HG02970 (cell line): ENCODE results near the gene CPSF3.

Experiments
- ATAC-seq: cut with Tn5 transposase; IDR thresholded peaks from one replicate; pipeline ENCODE4 v1.9.1; 2021; ENCODE audit warnings: mild to moderate bottlenecking, moderate library complexity, moderate number of reproducible peaks; ENCODE audit not compliant: unreplicated experiment, low FRiP score

CPSF3 gene

GRCh38 chr2:9462886-9463697 lies 39.6 kb downstream of the CPSF3 start:
- ATAC-seq = no peak

GRCh38 chr2:9463698-9464034 lies 40.2 kb downstream of the CPSF3 start:
- ATAC-seq = no peak

DNA sequence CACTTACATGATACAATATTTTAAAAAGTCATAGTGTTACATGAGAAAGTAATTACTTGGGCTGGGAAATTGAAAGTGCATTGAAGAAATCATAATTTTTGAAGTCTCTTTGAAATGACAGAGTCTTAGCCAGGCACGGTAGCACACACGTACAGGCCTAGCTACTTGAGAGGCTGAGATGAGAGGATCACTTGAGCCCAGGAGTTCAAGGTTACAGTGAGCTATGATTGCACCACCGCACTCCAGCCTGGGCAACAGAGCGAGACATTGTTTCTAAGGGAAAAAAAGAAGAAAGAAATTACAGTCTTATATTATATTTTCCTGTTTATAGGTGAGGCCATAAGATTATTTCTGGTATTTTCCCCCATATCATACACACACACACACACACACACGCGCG lies 41.7 kb downstream of the CPSF3 start:
- ATAC-seq = no peak

- no peak for ATAC-seq
Observed at GRCh38 chr2:9466147-9466683, 42.8 kb downstream of the CPSF3 start.

GRCh38 chr2:9467687-9468086 lies 44.2 kb downstream of the CPSF3 start:
- no peak for ATAC-seq

DNA sequence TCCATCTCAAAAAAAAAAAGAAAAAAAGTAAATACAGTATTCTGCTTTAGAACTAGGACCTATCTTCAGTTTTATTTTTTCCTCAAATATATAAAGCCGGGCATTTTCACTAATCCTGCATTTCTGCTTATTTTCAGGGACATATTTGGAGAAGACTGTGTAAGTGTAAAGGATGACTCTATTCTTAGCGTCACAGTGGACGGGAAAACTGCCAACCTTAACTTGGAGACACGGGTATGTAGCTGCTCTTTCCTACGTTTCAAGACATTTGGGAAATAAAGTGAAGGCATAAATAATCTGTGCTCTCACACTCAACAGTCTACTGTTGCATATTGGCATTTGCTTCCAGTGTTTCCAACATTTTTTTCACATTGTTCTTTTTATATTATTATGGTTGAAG lies 47.8 kb downstream of the CPSF3 start:
- no peak for ATAC-seq

GRCh38 chr2:9472511-9472910 lies 49.1 kb downstream of the CPSF3 start:
- no peak for ATAC-seq

DNA sequence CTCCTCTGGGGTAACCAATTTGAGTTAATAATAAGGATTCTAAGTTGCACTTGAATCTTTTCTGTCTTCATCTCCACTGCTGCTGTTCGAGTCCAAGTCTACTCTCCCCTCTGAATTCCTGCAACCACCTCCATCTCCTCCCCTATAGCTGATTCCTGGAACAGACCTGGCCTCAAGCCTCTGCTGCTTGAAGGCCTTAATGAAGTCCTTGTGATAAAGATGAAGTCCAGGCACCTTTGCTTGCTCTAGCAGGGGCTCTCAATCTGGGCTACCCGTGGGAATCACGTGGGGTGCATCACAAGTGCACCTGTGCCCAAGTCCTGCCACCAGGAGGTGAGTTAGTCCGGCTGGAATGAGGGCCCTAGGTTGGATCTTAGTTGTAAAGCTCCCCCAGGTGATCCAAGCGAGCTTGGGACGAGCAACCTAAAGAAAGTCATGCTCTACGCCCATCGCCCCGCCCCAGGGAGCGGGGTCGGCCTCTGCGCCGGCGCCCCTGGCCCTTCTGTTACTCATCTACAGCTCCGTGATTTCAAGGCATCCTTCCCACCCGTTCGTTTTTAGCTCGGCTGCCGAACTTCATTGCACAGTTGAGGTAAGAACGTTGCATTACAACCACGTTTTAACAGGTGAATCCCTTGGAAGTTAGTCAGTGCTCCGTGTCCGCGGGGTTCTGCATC lies 50.0 kb downstream of the CPSF3 start:
- ATAC-seq = peak; percentile 25

DNA sequence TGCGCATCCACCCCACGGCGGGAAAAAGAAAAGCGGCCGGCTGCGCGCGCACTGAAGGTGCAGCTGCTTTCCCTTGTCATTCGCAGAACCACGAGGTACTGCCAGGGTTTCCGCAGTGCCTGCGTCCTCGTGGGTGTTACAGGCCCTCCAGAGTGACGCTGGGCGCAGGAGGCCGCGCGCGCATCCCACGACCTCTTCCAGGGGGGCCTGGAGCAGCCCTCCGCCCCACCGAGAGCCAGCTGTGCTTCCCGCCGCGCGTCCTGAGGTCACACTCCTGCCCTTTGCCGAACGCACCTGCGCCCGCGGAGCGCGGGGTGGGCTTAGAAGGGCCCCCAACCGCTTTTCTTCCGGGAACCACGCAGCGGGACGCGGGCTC lies 50.5 kb downstream of the CPSF3 start:
- peak; percentile 24 for ATAC-seq

DNA sequence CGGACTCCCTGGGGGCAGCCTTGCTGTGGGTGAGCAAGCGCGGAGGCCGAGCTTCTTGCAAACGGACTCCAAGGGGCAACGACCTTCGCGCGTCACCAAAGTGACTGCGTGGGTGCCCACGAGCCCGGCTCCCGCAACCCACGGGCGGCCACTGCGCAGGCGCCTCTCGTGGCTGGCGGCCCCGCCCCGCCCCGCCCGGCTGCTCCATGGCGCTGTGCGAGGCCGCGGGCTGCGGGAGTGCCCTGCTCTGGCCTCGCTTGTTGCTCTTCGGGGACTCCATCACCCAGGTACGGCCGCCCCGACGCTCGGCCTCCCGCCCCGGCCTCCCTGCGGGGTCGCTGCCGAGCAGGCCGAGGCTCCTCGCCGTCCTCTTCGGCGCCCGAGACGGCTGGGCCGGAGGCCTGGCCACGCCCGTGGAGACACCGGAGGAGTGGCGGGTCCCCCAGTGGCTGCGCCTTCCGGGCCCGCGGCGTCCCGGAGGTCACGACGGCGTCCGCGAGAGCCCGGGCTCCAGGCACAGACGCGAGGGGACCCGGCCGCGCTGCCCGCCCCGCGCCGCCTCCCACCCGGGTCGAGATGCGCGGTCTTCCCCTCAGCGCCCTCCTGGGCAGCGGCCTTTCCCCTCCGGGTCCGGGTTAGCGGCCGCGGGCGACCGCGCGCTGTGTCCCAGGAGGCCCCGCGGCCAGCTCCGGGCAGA lies 51.1 kb downstream of the CPSF3 start, which contains the start of gene IAH1:
Gene IAH1 (plus strand): TSS at position 191 of the 697 bp plus-strand sequence. CDS start 16 bp downstream, at position 207.
- ATAC-seq = peak; percentile 63

- ATAC-seq = no peak
Observed at GRCh38 chr2:9477914-9478313, 54.5 kb downstream of the CPSF3 start.

DNA sequence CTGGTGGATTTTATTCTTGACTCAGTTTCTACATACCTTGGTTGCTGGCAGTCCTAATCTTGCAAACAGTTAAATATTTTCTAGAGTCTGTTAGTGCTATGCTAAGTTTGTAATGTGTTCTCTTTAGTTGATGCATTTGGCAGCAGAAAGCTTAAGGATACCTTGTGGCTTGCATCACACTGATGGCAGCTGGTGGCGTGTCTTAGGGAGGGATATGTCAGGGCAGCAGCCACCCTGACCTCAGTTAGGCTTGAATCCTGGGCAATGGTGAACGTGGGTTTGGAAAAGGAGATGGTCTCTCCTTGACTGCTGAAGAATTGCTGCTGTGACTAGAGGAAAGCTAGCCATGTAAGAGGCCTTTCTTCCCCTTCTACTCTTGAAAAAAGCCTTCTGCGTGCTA lies 55.1 kb downstream of the CPSF3 start:
- no peak for ATAC-seq

GRCh38 chr2:9480157-9480556 lies 56.7 kb downstream of the CPSF3 start:
- no peak for ATAC-seq

DNA sequence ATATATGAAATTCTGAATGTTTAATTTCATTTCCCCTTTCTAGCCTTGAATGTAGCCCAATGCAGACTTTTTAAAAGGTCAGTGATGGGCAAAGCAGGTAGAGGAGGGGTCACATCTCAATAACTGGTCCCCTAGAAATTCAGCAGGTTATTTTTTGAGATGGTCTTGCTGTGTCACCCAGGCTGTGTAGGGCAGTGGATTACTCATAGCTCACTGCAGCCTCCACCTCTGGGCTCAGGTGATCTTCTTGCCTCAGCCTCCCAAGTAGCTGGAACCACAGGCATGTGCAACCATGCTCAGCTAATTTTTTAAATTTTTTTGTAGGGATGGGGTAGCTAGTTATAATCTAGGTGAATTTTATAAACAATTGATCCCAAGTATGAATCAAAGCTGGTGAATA lies 59.7 kb downstream of the CPSF3 start:
- no peak for ATAC-seq

GRCh38 chr2:9484533-9484932 lies 61.1 kb downstream of the CPSF3 start:
- no peak for ATAC-seq

DNA sequence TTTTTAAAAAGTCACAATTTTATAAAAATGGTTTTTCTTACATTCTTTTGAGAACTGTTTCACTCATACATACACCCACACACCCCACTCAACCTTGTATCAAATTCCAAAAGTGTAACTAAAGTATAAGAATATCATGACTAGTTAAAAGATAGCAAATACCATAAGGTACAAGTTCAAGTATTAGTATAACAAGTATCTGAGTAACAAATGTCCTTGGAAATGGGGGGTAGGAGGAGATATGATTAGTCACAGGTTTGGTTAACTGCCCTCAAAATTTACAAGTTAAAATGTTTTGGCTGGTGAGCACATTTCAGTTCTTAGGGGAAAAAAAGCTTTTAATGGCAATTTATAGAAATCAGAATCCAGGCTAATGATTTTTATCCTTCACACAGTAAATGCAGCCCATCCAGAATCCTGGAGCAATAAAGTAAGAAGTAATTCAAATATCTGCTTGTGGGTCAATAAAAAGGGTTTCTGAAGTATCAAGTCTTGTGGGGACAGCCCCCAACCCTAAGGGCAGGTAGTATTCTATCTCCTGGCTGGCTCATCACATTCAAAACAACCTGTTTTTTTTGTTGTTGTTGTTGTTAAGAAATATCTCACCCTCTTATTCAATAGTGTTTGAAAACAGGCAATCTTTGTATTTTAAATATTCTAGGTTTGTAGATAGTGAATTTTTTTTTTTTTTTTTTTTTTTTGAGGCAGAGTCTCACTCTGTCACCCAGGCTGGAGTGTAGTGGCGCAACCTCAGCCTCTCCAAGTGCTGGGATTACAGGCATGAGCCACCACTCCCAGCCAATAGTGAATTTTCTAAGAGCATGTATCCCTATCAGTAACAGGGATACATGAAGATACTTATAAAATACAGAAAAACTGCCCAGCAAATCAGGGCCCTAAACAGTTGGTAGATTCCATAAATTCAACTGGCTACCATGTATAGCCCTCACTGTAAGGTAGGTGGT lies 65.4 kb downstream of the CPSF3 start:
- no peak for ATAC-seq

DNA sequence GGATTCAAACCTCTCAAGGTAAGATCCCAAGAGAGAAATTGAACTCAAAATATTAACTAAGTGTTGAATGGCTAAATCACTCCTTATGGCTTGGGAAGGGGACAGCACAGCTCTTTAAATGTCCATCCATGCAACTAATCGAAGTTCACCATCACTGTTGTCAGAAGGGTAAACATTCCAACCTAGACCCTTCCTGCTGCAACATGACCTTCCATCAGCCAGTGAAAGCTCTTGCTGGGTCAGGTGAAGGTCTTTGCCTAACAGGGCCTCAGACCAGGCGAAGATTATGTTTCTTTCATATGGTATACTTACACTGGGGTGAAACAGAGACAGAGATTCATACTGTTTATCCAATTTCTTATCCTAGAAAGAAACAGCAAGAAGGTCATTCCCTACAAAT lies 67.3 kb downstream of the CPSF3 start:
- ATAC-seq = no peak

DNA sequence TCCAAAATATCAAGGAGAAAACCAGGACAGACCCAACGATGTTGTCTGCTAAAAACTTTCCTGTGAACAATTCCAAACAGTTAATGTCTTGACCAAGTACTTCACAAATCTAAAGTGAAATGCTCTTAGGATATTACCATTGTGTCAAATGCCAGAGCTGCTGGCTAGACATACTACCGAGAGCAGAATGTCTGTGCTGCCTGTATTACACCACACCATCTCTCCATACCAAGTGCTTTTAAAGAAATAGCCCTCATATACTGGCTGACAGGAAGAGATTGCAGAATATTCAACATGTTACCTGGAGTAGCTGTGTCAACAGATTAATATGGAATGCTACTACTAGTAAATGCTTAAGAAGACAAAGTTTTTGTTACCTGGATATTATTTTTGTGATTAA lies 69.5 kb downstream of the CPSF3 start:
- no peak for ATAC-seq

DNA sequence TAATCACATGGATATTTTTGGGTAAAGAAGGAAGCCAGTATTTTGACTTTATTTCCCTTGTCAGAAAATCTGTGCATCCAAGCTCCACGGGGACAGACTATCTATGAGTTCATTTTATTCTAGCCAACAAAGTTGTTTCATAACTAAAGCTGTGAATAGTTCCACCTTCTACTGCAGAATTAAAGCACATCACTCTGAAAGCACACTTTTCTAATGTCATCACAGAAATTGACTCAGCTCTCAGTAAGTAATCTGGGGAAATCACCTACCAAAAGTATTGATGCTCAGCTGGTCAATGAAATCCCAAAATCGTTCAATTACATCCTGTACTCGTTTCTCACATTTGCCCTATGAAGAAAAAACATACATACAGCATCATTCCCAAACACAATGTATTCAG lies 70.0 kb downstream of the CPSF3 start:
- no peak for ATAC-seq

- no peak for ATAC-seq
Observed at GRCh38 chr2:9494081-9494480, 70.6 kb downstream of the CPSF3 start.
